Astrocyte of the cerebellum (primary cell): ENCODE results near the gene SUPT20H.
A peak's percentile ranks its signal among the peaks of the same experiment; 100 is the strongest.

Experiments used
- DNase-seq: peaks from one replicate; pipeline ENCODE4 v3.0.0-alpha.2; 2011; ENCODE audit warnings: low read depth
- H3K4me3 ChIP-seq: 2 replicates; pipeline ENCODE4 v1.5.1; 2011; ENCODE audit warnings: mild to moderate bottlenecking, low read depth, low read length, moderate library complexity
- in situ Hi-C: cut with HindIII; loops from 2 replicates; pipeline ENCODE4 v1.10.0; 2017; ENCODE audit warnings: low sequenced_read_pairs
- TF ChIP-seq, protein P1 (sequence below): IDR thresholded peaks from 2 replicates; pipeline ENCODE4 v1.5.1; 2012; ENCODE audit warnings: low read length, low read depth, moderate library complexity, mild to moderate bottlenecking; ENCODE audit errors: missing control alignments

Gene SUPT20H

DNA sequence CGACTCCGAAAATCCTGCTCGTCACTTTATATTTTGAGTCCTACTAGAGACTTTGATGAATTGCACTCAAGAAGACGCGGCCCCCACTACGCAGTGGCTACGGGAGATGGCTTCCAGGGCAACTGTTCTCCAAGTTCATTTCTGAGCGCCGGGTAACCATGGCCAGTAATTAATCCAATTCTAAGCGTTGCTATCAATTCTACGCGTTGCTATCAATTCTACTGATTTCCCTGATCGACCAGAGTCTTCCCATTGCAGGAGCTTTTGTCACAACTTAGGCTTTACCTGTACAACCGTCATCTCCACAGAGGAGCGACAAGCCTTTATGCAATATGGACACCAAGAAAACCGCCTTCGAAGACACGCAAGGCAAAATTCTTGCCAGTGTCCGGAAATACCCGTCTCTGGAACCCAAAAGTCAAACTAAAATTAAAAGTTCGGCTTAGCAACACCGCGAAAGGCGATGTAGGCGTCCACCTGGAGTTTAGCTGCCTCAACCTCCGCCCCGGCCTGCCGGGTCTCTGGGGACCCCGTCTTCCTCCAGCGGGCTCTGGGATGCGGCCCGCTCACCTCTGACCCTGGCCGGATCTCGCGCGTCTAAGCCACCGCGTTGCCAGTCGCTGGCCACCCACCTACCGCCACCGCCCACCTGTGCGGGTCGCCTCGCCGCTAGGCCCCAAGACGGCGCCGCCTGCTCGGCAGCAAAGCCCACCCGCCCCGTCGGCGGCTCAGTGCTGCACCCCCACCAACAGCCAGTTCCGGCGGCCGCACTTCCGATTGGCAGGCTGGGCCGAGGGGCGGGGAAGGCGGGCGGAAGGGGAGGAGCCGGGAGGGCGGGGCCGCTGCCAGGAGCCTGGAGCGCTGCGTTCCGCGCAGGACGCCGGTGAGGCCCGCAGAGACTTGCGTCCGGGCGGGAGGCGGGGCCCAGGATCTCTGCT lies at the start of gene SUPT20H:
Gene SUPT20H (minus strand): TSS at position 779 of the 938 bp plus-strand sequence. CDS start 8,198 bp downstream, outside the sequence.
- peak; percentile 76 for DNase-seq
- peak within 1 kb of the TSS; percentile 66 for H3K4me3 ChIP-seq
- TF ChIP-seq, protein P1, sequence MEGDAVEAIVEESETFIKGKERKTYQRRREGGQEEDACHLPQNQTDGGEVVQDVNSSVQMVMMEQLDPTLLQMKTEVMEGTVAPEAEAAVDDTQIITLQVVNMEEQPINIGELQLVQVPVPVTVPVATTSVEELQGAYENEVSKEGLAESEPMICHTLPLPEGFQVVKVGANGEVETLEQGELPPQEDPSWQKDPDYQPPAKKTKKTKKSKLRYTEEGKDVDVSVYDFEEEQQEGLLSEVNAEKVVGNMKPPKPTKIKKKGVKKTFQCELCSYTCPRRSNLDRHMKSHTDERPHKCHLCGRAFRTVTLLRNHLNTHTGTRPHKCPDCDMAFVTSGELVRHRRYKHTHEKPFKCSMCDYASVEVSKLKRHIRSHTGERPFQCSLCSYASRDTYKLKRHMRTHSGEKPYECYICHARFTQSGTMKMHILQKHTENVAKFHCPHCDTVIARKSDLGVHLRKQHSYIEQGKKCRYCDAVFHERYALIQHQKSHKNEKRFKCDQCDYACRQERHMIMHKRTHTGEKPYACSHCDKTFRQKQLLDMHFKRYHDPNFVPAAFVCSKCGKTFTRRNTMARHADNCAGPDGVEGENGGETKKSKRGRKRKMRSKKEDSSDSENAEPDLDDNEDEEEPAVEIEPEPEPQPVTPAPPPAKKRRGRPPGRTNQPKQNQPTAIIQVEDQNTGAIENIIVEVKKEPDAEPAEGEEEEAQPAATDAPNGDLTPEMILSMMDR = no peak
- in situ Hi-C loops = no loop called here

DNA sequence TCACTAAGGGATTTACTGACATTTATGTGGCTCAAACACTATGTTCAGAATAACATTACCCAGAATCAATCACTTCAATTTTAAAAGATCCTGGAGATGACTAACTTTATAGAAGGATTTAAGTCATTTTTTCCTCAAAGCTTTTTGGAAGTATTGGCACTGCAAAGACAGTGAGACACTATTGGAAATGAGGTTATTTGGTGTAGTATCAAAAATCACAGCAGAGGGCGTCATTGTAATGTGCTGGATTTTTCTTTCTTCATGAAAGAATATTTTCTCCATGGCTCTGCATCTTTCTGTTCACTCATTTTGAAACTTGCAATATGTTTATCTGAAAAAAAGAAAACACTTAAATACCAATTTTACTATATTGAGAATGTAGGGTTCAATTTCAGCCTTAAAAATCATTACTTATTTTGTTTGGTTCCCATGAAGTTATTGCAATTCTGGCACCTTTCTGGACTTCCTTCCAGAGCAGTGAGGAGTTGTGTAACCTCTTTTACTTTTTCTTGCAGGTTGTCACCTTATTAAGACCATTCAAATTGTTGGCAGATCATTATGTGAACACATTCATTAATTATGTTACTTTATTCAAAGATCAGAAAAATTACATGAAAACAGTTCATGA lies 49.7 kb upstream of the SUPT20H start:
- in situ Hi-C loops = loop anchor here (25.0 kb wide), 1 partner anchor 478 kb away; the partner anchor contains the start of gene POSTN
- no peak overlapping the region for H3K4me3 ChIP-seq
- peak; percentile 41 for DNase-seq
- TF ChIP-seq, protein P1 = peak; percentile 48

DNA sequence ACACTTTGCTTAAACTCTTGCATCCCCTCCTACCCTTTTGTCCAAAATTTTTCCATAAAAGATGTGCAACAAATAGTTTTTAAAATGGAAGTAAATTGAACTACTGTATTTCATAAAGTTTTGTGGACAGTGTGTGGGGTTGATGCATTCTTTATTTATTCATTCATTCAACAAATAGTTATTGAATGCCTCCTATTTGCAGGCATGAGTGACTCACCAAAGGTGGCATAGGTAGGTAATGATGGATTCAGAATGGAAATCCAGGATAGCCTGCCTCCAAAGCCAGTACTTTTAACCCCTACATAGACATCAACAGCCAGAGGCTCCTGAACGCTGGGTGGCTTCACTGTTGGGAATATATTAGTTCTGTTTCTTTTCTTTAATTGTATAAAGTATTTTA lies 48.4 kb upstream of the SUPT20H start:
- no peak for DNase-seq
- H3K4me3 ChIP-seq = no peak overlapping the region
- in situ Hi-C loops = loop anchor here (25.0 kb wide), 1 partner anchor 479 kb away; the partner anchor contains the start of gene POSTN
- TF ChIP-seq, protein P1 = no peak

DNA sequence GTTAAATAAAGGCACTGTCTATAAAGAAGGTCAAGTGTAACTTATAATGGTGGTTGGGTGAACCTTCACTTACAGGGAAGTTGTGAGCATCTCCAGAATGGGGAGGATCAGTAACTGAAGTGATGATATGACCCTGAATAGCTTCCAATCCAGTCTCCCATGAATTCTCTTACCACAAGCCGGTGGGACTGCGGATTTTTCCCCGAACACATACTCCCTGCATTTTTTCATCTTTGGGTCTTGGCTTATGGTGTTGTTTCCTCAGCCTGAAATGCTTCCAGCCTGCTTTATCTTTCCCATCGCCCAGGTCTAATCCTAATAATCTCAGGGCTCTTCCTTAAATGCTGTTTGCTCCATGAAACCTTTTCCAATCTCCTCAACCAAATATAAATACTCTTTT lies 48.0 kb upstream of the SUPT20H start:
- H3K4me3 ChIP-seq = no peak overlapping the region
- TF ChIP-seq, protein P1 = no peak
- in situ Hi-C loops = loop anchor here (25.0 kb wide), 1 partner anchor 480 kb away; the partner anchor contains the start of gene POSTN
- no peak for DNase-seq

DNA sequence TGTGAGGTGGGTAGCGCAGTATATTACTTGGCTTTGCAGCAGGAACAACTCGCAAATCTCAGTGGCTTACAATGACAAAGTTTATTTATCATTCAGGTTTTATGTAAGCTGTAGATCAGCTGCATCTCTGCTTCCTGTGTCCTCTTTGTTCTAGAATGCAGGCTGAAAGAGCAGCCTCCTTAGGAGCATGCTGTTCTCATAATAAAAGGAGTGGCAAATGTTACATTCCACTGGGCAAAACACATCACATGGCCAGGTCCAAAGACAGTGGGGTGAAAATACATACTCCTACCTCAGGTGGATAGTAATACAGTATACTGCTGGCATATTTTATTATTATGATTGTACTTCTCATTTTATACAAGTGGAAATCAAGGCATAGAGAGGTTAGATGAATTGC lies 47.2 kb upstream of the SUPT20H start:
- no peak for DNase-seq
- TF ChIP-seq, protein P1 = no peak
- H3K4me3 ChIP-seq = no peak overlapping the region
- in situ Hi-C loops = loop anchor here (25.0 kb wide), 1 partner anchor 481 kb away; the partner anchor contains the start of gene POSTN

DNA sequence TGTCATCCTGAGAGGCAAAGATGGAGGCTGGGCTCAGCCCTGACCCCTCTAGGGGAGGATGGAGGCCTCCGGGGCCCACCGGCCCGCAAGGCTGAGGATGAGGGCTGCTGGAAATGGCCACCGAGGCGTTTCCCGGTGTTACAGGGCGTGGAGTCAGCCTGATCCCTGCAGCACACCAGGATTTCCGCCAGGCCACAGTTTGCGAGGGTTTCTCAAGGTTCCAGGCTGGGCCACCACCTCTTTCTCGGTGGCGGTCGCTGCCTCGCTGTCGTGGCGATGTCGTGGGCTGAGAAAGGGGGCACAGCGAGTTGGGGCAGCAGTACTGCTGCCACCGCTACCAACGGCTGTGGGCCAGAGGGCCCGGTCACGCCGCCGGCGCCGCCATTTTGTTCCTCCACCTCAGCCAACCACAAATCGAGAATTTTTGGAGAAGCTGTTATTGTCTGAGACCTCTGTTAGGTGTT lies 45.8 kb upstream of the SUPT20H start, which contains the start of gene CSNK1A1L:
Gene CSNK1A1L (minus strand): TSS at position 414 of the 464 bp plus-strand sequence. CDS start 408 bp downstream, at position 6.
- in situ Hi-C loops = loop anchor here (25.0 kb wide), 1 partner anchor 482 kb away; the partner anchor contains the start of gene POSTN
- DNase-seq = no peak
- TF ChIP-seq, protein P1 = no peak
- no peak within 1 kb of the TSS for H3K4me3 ChIP-seq
